ENCODE measurements around the gene LPP. TPM values are rescaled to one million over a fixed set of nuclear protein-coding genes. Genes with fewer than 3 reads are reported as not detected.

LPP gene
- total and polyA plus RNA-seq, 10 of the 15 experiments (the other 5 are each of a cell fraction or from before 2014, with no cell fraction given): under 0.01 to 0.62 (median 0.03) TPM

GRCh38 chr3:188231456-188231855, 77.5 kb downstream of the LPP start:
- SMC1A ChIA-PET (ENCODE audit: uncharacterized antibody, unreplicated experiment): interaction anchor here (1.0 kb wide), 1 partner anchor 490 kb away, joined by 4 read pairs; no protein-coding TSS in a partner anchor
- Histone ChIP-seq H3K36me3 (ENCODE audit: control insufficient read depth in 2 of 2, insufficient read depth in 2 of 2, low read length in 1 of 2) (no peaks in the 10 kb centered on the region), H4K20me1 (ENCODE audit: control insufficient read depth, insufficient read depth) (no peaks in the 10 kb centered on the region), H3K9me3 (replicated peaks; ENCODE audit: control insufficient read depth, insufficient read depth, low read length) (no peaks in the 10 kb centered on the region), H3K79me2 (ENCODE audit: control insufficient read depth, insufficient read depth, low read length) (no peaks in the 10 kb centered on the region), H3K4me1 (ENCODE audit: control insufficient read depth, insufficient read depth, low read length) (no peaks in the 10 kb centered on the region), H3K27ac (ENCODE audit: control insufficient read depth, insufficient read depth) (no peak overlapping the region), H3K27me3 (replicated peaks in 1 of 2; ENCODE audit: control insufficient read depth in 2 of 2, insufficient read depth in 2 of 2, low read length in 1 of 2) (peaks cover 0 to 1% of the 10 kb centered on the region in 2 experiments; a peak in 1 of 4 replicates), H3K4me3 (no peak overlapping the region), H2AFZ (ENCODE audit: control insufficient read depth, low read depth, low read length) (no peak overlapping the region), H3K9ac (ENCODE audit: control insufficient read depth, insufficient read depth, low read length) (no peak overlapping the region), H3K4me2 (ENCODE audit: control insufficient read depth, insufficient read depth) (no peak overlapping the region)
- 85% methylated on average over 8 of the region's 8 CpGs for WGBS (ENCODE audit: insufficient coverage, insufficient replicate concordance, low lambda C conversion rate, missing lambda C conversion rate)
- POLR2A ChIA-PET: no interaction called here
- FAIRE-seq (no peak), DNase-seq (ENCODE audit: low read depth, low spot score) (no peak), ATAC-seq (no peak)
- intact Hi-C loops (cut with micrococcal nuclease; ENCODE audit: unreplicated experiment) (no loop called here), in situ Hi-C loops (cut with MboI) (no loop called here)
- RAD21 ChIA-PET (ENCODE audit: unreplicated experiment): no interaction called here
- CTCF ChIA-PET: no interaction called here
- TF ChIP-seq POLR2AphosphoS2 (IDR thresholded peaks at IDR 0.05; ENCODE audit: low read depth, low read length) (no peak), ASH2L (IDR thresholded peaks at IDR 0.05; ENCODE audit: borderline replicate concordance, low read depth) (no peak), TARDBP (IDR thresholded peaks at IDR 0.05; ENCODE audit: borderline replicate concordance) (no peak), ZBTB33 (IDR thresholded peaks at IDR 0.05) (no peak), POLR2AphosphoS5 (IDR thresholded peaks at IDR 0.05; ENCODE audit: low read length) (no peak), ESRRA (IDR thresholded peaks at IDR 0.05; ENCODE audit: low read length) (no peak), LARP7 (IDR thresholded peaks at IDR 0.05) (no peak), TBL1XR1 (IDR thresholded peaks at IDR 0.05; ENCODE audit: low read depth, low read length) (no peak), ZNF24 (IDR thresholded peaks at IDR 0.05) (no peak), STAT1 (conservative IDR thresholded peaks at IDR 0.05) (no peak)
- BruUV-seq (replicated peaks): no TSS peak

Data from GM12878 (cell line).